IMR-90 (cell line): ENCODE results near the gene ARVCF.

ENCODE experiments used
- BHLHE40 ChIP-seq: fragments of 150-350 bp; IDR thresholded peaks from 2 replicates; pipeline ENCODE4 v1.6.1; 2016; ENCODE audit warnings: mild to moderate bottlenecking, low read depth, low read length
- CHD1 ChIP-seq: IDR thresholded peaks from 2 replicates; pipeline ENCODE4 v1.6.1; 2012; ENCODE audit warnings: low read depth, low read length, improper control_type of control experiment
- CTCF ChIP-seq: conservative IDR thresholded peaks from 2 replicates; pipeline ENCODE4 v1.5.1; 2012; ENCODE audit warnings: mild to moderate bottlenecking, low read depth, low read length, improper control_type of control experiment
- MAFK ChIP-seq: IDR thresholded peaks from 2 replicates; pipeline ENCODE4 v1.6.1; 2012; ENCODE audit warnings: low read depth, low read length, improper control_type of control experiment
- MAZ ChIP-seq: IDR thresholded peaks from 2 replicates; pipeline ENCODE4 v1.6.1; 2012; ENCODE audit warnings: low read depth, mild to moderate bottlenecking, low read length, improper control_type of control experiment, moderate library complexity, borderline replicate concordance
- POLR2A ChIP-seq: IDR thresholded peaks from 2 replicates; pipeline ENCODE4 v1.6.1; 2012; ENCODE audit warnings: mild to moderate bottlenecking, low read depth, low read length
- SMC3 ChIP-seq: fragments of 150-350 bp; IDR thresholded peaks from 2 replicates; pipeline ENCODE4 v1.6.1; 2016; ENCODE audit warnings: low read depth, mild to moderate bottlenecking, antibody characterized with exemption, low read length, moderate library complexity
- TF ChIP-seq, protein P1 (sequence below): fragments of 150-350 bp; IDR thresholded peaks from 2 replicates; pipeline ENCODE4 v1.6.1; 2017; ENCODE audit warnings: mild to moderate bottlenecking, antibody characterized with exemption, low read length, low read depth

DNA sequence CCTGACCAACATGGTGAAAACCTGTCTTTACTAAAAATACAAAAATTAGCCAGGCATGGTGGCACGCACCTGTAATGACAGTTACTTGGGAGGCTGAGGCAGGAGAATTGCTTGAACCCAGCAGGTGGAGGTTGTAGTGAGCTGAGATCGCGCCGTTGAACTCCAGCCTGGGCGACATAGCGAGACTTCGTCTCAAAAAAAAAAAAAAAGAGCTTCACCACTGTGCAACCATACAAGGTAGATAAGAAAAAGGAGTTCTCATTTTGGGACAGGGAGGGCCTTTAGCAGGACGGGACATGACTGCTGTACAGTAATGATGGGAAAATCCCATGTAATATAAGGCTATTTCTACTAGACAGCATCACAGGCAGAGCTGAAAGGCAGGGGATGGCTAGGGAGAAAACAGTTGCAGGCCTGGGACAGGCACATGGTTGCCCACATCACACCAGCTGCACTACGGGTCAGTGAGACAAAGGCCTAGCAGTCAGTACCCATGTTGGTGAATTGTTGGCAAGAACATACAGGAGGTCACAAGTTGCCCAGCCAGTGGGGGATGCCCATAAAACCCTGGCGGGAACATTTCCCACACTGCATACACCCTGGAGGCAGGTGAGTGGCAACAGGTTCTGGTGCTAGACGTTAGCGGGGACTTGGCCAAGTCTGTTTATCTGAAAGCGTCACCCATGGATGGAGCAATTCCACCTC is 9.7 kb upstream of the ARVCF start:
- TF ChIP-seq CTCF: no peak
- TF ChIP-seq MAFK: no peak
- no peak for TF ChIP-seq POLR2A
- TF ChIP-seq, protein P1, sequence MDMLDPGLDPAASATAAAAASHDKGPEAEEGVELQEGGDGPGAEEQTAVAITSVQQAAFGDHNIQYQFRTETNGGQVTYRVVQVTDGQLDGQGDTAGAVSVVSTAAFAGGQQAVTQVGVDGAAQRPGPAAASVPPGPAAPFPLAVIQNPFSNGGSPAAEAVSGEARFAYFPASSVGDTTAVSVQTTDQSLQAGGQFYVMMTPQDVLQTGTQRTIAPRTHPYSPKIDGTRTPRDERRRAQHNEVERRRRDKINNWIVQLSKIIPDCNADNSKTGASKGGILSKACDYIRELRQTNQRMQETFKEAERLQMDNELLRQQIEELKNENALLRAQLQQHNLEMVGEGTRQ: no peak
- no peak for TF ChIP-seq SMC3
- no peak for TF ChIP-seq MAZ
- TF ChIP-seq BHLHE40: no peak
- no peak for TF ChIP-seq CHD1
